GM18517 (cell line): ENCODE data around the gene IGFBP6.

Source experiments
- ATAC-seq: cut with Tn5 transposase; IDR thresholded peaks from one replicate; pipeline ENCODE4 v1.9.1; 2021; ENCODE audit warnings: mild to moderate bottlenecking, moderate library complexity; ENCODE audit not compliant: unreplicated experiment

The IGFBP6 gene

GRCh38 chr12:53069621-53070410 lies 27.7 kb upstream of the IGFBP6 start:
- ATAC-seq, result no peak

- ATAC-seq, result no peak
Observed at GRCh38 chr12:53070877-53071492, 26.5 kb upstream of the IGFBP6 start.

DNA sequence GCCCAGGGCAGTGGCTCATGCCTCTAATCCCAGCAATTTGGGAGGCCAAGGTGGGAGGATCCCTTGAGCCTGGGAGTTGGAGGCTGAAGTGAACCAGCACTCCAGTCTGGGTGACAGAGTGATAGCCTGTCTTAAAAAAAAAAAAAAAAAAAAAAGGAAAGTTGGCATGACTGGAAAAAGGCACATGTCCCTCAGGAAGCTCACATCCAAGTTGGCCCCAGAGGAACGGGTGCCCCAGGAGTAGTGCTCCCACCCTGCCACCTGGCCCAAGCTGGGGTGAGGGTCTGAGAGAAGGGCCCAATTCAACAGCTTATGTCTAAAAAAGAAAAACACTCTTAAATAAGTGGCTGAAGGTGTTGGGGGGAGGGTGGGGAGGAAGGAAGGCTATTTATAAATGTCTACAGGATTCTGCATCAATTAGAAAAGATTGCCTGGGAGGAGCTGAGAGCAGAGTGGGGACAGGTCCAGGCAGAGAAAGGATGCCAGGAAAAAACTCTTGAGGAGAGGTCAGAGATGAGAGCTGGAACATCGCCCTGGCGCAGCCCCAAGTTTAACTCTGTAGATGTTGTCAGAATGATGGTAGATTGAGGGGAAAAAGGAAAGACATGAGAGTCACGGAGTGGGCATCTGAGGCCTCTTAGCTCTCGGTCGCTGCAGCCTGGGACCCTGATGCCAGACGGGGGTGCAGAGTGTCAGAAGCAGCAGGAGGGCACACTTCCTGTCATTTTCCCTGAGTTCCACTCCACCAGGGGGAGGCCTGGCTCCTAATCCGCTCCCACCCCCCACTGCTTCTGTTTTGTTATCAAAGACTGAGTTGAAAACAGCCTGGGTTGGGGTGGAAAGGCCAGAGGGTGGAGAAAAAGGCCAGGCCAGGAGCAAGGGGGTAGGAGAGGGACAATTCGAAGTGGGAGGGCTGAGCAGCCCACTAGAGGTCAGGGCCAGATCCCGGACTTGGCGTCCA lies 25.6 kb upstream of the IGFBP6 start:
- no peak for ATAC-seq

DNA sequence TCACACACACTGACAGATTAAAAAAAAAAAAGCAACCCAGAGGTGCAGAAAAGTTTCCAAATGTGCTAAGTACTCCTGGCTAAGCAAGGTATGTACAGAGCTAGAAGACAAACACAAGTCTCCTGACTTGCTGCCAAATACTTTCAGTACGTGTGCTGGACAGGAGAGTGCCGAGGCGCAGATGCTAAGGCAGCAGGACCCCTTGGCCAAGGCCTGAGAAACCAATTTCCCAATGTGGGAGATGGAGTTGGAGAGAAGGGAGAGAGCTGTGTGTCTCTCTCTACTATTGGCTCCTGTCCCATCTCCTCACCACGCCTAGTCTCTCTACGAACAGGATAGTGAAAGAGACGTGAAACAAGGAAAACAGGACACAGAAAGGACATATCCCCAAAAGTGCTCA lies 23.6 kb upstream of the IGFBP6 start:
- no peak for ATAC-seq

DNA sequence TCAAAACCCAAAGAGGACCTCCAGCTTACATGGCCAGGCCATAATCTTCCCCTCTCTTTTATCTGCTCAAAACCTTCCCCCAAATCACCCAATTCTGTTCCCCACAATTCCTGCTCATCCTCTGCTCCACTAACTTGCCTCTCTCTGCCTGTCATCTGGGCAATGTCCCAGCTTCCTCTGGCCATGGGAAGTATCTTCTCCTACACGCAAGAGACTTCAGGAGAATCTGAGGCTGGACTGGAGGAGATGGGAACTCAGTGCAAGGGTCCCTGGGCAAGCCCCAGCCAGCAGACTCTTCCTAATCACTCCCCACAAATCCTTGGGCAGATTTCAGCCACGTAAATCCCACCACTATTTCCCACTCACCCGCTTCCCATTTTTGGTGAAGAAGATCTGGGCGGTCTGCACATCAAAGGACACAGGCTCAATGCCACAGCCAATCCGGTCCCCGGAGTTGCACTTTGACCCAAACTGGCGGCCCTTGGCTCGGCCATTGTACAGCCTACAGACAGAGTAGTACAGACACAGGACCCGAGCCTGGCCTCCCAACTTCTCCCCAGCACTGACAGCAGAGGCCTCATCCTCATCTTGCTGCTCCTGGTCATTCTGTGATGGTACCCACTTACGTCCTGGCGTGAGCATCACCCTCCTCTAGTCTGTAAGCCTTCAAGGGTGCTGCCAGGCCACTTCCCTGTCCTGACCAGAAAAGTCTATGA lies 23.0 kb upstream of the IGFBP6 start:
- ATAC-seq, result no peak

DNA sequence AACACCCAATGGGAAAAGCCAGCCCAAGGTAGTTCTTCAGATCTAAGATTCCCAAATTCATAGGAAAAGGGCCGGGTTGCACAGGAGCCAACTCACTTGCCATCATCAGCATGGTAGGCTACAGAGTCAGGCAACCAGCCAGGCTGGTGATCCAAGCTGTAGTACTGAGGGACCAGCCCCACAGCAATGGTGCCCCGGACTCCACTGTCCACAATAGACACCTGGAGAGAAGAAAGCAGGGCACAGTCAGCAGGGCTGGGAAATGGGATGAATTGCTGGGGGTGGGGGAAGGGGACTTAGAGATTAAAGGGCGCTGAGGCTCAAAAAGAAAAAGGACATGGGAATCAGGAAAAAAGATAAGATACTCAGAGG lies 22.5 kb upstream of the IGFBP6 start:
- ATAC-seq, result no peak

- no peak for ATAC-seq
Observed at GRCh38 chr12:53076461-53076860, 21.0 kb upstream of the IGFBP6 start.

GRCh38 chr12:53077030-53077429 lies 20.4 kb upstream of the IGFBP6 start:
- ATAC-seq, result no peak

DNA sequence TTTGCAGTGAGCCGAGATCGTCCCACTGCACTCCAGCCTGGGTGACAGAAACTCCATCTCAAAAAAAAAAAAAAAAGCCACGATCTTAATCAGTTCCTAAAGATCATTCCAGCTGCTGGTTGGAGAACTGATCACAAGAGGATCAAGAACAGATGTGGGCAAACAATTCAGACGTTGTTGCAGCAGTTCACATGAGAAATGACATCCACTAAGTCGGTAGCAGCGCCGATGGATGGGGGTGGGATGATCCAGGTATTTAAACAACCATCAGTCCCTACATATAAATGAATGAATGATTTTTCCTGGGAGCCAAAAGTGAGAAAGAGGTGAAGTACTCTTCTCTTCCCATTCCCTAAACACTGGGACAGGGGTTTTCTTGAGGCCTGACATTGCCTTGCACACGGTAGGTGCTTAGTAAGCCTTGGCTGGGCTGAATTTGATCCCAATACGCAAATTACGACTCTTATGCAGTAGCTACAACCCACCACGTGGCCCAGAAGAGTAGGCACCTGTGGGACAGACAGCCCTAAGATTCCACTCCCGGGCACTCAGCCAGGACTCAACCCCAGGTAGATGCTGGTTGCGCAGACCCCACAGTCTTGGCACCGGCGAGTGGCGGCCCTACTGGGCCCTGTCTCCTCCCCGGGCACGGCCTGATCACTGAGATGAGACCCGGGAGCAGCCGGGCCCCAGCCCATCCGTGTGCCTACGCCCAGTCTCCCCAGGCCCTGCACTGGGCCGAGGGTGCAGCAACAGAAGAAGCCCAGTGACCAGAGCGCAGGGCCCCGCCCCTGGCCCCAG lies 18.8 kb upstream of the IGFBP6 start:
- ATAC-seq, result no peak

DNA sequence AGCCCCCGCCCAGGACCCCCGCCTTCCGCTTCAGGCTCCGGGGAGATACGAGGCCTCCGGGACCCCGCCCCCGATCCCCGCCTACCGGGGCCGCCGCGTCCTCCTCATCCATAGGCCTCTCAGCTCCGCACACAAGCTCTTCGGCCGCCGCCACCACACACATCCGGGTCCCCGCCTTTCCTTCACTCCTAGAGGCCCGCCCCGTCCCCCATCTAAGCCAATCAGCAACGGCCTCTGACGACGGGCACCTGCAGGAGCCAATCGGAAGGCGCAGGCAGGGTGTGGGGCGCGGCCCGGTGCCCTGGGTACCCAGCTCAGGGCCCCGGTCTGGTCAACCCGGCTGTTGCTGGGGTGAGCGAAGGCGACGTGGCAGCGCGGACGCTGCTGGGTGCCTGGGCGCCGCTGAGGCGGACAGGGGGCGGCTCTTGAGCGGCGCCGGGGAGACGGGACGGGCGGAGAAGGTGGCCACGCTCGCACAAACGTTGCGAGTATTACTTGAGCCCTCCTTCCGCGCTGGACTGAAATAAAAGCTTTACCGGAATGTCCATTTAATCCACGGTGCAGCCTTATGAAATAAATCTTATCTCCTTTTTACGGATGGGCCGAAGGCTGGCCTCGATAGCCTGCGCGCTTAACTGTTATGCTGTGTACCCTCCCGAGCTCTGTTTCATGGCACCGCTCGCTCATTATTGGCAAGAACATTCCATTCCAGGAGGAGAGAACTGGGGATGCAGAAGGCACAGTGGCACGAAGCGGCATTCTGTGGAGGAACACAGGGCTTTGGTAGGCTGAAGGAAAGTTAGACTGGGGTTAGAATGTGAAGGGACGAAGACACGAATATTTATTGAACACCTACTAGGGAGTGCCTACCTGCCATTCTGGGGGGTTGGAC lies 18.0 kb upstream of the IGFBP6 start, which contains the start of gene SPRYD3:
TSS of gene SPRYD3 (minus strand) at position 165 of the 892 bp plus-strand sequence. CDS start at position 108, 57 bp downstream.
- peak; percentile 93 for ATAC-seq

- no peak for ATAC-seq
Observed at GRCh38 chr12:53082637-53083175, 14.8 kb upstream of the IGFBP6 start.

GRCh38 chr12:53086361-53086760 lies 11.1 kb upstream of the IGFBP6 start:
- ATAC-seq, result no peak

DNA sequence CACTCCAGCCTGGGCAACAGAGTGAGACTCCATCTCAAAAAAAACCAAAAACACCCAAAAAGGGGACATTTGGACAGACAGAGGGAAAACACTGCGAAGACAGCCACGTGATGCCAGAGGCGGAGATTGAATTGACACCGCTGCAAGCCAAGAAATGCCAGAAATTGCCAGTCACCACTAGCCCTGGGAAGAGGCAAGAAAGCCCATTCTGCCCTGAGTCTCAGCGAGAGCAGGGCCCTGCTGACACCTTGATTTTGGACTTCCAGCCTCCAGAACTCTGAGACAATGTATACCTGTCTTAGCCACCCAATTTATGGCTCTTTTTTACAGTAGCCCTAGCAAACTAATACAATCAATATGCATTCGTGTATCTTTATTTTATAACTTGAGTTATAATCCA lies 7.4 kb upstream of the IGFBP6 start:
- no peak for ATAC-seq

GRCh38 chr12:53090554-53090953 lies 6.9 kb upstream of the IGFBP6 start:
- no peak for ATAC-seq

GRCh38 chr12:53091756-53092155 lies 5.7 kb upstream of the IGFBP6 start:
- no peak for ATAC-seq

DNA sequence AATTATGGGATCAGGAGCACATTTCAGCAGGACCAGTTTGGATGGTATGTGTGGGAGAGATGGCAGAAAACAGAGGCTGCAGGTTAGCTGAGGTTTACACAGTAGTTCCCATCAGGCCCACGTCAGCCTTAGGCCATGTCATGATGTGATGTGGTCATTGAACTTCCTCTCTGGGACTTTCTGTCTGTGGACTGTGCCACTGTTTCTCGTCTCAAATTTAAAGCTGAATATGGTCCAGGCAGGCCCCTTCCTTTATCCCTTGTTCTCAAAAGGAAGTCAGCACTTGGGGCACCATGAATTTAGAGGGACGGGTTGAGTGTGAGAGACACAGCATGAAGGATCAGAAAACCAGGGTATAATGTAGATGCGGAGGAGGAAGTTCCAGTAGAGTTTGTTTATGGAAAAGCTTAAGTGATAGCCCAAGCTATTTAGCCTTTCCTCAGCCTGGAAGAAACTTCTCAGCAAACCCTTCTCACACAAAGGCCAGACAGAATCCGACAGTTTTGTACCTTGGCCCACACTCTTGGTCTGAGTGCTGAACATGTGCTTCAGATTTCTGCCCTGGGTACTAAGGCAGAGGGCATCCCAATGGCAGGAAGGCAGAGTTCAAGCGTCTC lies 3.6 kb upstream of the IGFBP6 start:
- no peak for ATAC-seq

DNA sequence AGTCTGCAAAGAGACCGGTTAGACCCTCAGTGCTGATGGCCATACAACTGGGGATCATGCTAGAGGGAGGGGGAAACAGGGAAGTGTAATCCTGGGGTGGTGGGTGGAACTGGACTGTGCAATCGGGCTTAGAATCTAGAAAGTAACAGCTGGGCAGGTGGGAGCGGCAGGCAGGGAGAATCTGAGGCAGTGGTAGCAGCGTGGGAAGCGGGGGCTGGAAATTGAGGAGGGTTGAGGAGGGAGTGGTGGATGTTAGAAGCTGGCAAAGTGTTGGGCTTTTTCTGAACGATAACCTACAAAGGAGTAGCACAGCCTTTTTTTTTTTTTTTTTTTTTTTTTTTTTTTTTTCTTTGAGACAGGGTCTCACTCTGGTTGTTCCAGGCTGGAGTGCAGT lies 3.1 kb upstream of the IGFBP6 start:
- no peak for ATAC-seq
